GM04503 (cell line): ENCODE measurements around the gene SIRT3.
A peak's percentile ranks its signal among the peaks of the same experiment; 100 is the strongest.

ENCODE experiments used
- DNase-seq: peaks from one replicate; pipeline ENCODE4 v3.0.0-alpha.2; 2012; ENCODE audit warnings: low read depth

The SIRT3 gene

GRCh38 chr11:270451-271318 is 34.5 kb upstream of the SIRT3 start:
- DNase-seq = no peak

- no peak for DNase-seq
These were observed 33.2 kb upstream of the SIRT3 start for GRCh38 chr11:269146-269890.

GRCh38 chr11:268716-269145 is 32.6 kb upstream of the SIRT3 start:
- DNase-seq = peak; percentile 23

GRCh38 chr11:267491-267994 is 31.4 kb upstream of the SIRT3 start:
- no peak for DNase-seq

- DNase-seq = no peak
These were observed 30.7 kb upstream of the SIRT3 start for GRCh38 chr11:266676-267439.

- DNase-seq = no peak
These were observed 25.5 kb upstream of the SIRT3 start for GRCh38 chr11:261624-262023.

GRCh38 chr11:259413-259812 is 23.3 kb upstream of the SIRT3 start:
- DNase-seq = no peak

GRCh38 chr11:257766-258493 is 21.8 kb upstream of the SIRT3 start:
- no peak for DNase-seq

GRCh38 chr11:256952-257737 is 21.0 kb upstream of the SIRT3 start:
- no peak for DNase-seq

GRCh38 chr11:255816-256215 is 19.7 kb upstream of the SIRT3 start:
- DNase-seq = no peak

- no peak for DNase-seq
These were observed 19.0 kb upstream of the SIRT3 start for GRCh38 chr11:255176-255575.

GRCh38 chr11:253886-254270 is 17.7 kb upstream of the SIRT3 start:
- no peak for DNase-seq

- no peak for DNase-seq
These were observed 17.2 kb upstream of the SIRT3 start for GRCh38 chr11:253160-253885.

- no peak for DNase-seq
These were observed 16.5 kb upstream of the SIRT3 start for GRCh38 chr11:252666-253065.

- no peak for DNase-seq
These were observed 15.4 kb upstream of the SIRT3 start for GRCh38 chr11:251550-251949.

GRCh38 chr11:250740-251299 is 14.7 kb upstream of the SIRT3 start:
- no peak for DNase-seq

- no peak for DNase-seq
These were observed 14.1 kb upstream of the SIRT3 start for GRCh38 chr11:250274-250673.

GRCh38 chr11:249062-249461 is 12.9 kb upstream of the SIRT3 start:
- no peak for DNase-seq

- no peak for DNase-seq
These were observed 8.2 kb upstream of the SIRT3 start for GRCh38 chr11:244376-244775.

GRCh38 chr11:241634-242033 is 5.5 kb upstream of the SIRT3 start:
- DNase-seq = no peak
